DND-41 (cell line): ENCODE measurements around the gene TAF6.

ENCODE experiments used
- ATAC-seq: fragments of 200-7000 bp; cut with Tn5 transposase; 3 replicates; pipeline ENCODE4 v1.9.1; 2021; ENCODE audit warnings: low read depth; ENCODE audit not compliant: insufficient read depth
- DNase-seq: peaks from one replicate; pipeline ENCODE4 v3.0.0-alpha.2; 2020
- H2AFZ ChIP-seq: 2 replicates; pipeline ENCODE4 v1.6.0; 2012; ENCODE audit warnings: low read depth, low read length
- H3K27ac ChIP-seq: 2 replicates; pipeline ENCODE4 v1.5.1; 2012; ENCODE audit warnings: low read length, inconsistent platforms
- H3K27me3 ChIP-seq: fragments of 200-600 bp; sonication (generic); 2 replicates; pipeline ENCODE4 v1.6.0; 2012; ENCODE audit warnings: low read length, mild to moderate bottlenecking, inconsistent platforms; ENCODE audit not compliant: insufficient read depth, poor library complexity
- H3K36me3 ChIP-seq: 2 replicates; pipeline ENCODE4 v1.5.1; 2012; ENCODE audit warnings: low read length, inconsistent platforms; ENCODE audit not compliant: insufficient read depth
- H3K4me1 ChIP-seq: 2 replicates; pipeline ENCODE4 v1.5.1; 2012; ENCODE audit warnings: mild to moderate bottlenecking, low read length; ENCODE audit not compliant: insufficient read depth
- H3K4me2 ChIP-seq: 2 replicates; pipeline ENCODE4 v1.6.0; 2012; ENCODE audit warnings: mild to moderate bottlenecking, moderate library complexity, low read length, inconsistent platforms; ENCODE audit not compliant: insufficient read depth
- H3K4me3 ChIP-seq, 2 experiments: fragments of 200-600 bp in 1 of 2; shearing (Covaris generic) in 1 of 2; 2 replicates each; pipeline ENCODE4 v1.5.1; 2012 to 2016; ENCODE audit warnings: inconsistent platforms in 2 of 2, low read length in 2 of 2, mild to moderate bottlenecking in 2 of 2, low read depth in 1 of 2, moderate library complexity in 1 of 2
- H3K79me2 ChIP-seq: 2 replicates; pipeline ENCODE4 v1.6.0; 2012; ENCODE audit warnings: low read length, inconsistent platforms; ENCODE audit not compliant: insufficient read depth
- H3K9ac ChIP-seq: 2 replicates; pipeline ENCODE4 v1.6.0; 2012; ENCODE audit warnings: low read depth, mild to moderate bottlenecking, inconsistent platforms, low read length, moderate library complexity
- H3K9me3 ChIP-seq: 2 replicates; pipeline ENCODE4 v1.5.1; 2012; ENCODE audit warnings: low read length, moderate library complexity, mild to moderate bottlenecking, inconsistent platforms; ENCODE audit not compliant: insufficient read depth, severe bottlenecking
- H4K20me1 ChIP-seq: 2 replicates; pipeline ENCODE4 v1.6.0; 2012; ENCODE audit warnings: low read length; ENCODE audit not compliant: insufficient read depth
- EZH2 ChIP-seq: IDR thresholded peaks from 3 replicates; pipeline ENCODE4 v1.6.1; 2012; ENCODE audit warnings: borderline replicate concordance, low read depth, mild to moderate bottlenecking, moderate library complexity, low read length, inconsistent platforms; ENCODE audit not compliant: severe bottlenecking
- TF ChIP-seq, protein P1 (sequence below): IDR thresholded peaks from 2 replicates; pipeline ENCODE4 v1.5.1; 2012; ENCODE audit warnings: borderline replicate concordance, low read length, moderate library complexity, mild to moderate bottlenecking; ENCODE audit not compliant: poor library complexity, severe bottlenecking; ENCODE audit errors: extremely low read depth

TAF6 gene

DNA sequence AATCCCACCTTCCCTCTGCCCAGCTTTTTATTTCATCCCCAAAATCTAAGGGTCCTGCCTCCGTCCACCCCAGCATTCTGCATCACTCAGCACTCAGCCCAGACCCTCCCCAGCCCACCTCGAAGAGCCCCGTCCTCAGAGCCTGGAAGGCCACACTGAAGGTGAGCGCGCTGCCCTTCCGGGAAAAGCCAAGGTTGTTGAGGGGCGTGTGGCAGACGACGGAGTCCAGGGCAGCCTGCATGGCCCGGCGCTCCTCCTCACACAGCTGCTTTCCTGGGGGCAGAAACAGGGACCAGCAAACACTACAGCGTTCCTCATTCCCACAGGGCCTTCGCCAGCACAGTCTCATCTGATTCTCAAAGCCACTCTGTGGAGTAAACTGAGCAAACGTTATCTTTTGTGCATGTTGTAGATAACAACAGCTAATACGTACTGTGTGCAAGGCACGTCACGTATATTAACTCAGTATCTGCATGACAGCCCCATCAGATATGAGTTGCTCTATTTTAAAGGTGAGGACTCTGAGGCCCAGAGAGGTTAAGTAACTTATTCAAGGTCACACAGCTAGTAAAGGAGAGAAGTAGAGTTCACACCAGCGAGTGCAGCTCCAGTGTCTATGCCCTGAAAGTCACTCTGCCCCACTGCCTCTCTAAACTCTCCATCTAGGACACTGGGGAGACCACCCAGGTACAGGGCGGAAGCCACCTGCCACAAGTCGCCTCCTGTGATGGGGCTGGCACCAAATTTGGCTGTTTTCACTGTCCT is 36.6 kb upstream of the TAF6 start:
- ATAC-seq = no peak
- Histone ChIP-seq H3K4me1 (peaks cover 36% of the 10 kb centered on the region), H3K36me3 (peaks cover 51% of the 10 kb centered on the region), H2AFZ (no peak overlapping the region), H3K4me3 (no peak overlapping the region), H4K20me1 (peaks cover 27% of the 10 kb centered on the region), H3K9ac (no peak overlapping the region), H3K9me3 (no peaks in the 10 kb centered on the region), H3K79me2 (peaks cover 43% of the 10 kb centered on the region), H3K27ac (no peak overlapping the region), H3K4me2 (peak overlapping the region; percentile 23; the same call in 1 of the 2 replicates), H3K27me3 (no peaks in the 10 kb centered on the region)
- DNase-seq = no peak
- TF ChIP-seq, protein P1, sequence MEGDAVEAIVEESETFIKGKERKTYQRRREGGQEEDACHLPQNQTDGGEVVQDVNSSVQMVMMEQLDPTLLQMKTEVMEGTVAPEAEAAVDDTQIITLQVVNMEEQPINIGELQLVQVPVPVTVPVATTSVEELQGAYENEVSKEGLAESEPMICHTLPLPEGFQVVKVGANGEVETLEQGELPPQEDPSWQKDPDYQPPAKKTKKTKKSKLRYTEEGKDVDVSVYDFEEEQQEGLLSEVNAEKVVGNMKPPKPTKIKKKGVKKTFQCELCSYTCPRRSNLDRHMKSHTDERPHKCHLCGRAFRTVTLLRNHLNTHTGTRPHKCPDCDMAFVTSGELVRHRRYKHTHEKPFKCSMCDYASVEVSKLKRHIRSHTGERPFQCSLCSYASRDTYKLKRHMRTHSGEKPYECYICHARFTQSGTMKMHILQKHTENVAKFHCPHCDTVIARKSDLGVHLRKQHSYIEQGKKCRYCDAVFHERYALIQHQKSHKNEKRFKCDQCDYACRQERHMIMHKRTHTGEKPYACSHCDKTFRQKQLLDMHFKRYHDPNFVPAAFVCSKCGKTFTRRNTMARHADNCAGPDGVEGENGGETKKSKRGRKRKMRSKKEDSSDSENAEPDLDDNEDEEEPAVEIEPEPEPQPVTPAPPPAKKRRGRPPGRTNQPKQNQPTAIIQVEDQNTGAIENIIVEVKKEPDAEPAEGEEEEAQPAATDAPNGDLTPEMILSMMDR = no peak
- TF ChIP-seq EZH2 = no peak

DNA sequence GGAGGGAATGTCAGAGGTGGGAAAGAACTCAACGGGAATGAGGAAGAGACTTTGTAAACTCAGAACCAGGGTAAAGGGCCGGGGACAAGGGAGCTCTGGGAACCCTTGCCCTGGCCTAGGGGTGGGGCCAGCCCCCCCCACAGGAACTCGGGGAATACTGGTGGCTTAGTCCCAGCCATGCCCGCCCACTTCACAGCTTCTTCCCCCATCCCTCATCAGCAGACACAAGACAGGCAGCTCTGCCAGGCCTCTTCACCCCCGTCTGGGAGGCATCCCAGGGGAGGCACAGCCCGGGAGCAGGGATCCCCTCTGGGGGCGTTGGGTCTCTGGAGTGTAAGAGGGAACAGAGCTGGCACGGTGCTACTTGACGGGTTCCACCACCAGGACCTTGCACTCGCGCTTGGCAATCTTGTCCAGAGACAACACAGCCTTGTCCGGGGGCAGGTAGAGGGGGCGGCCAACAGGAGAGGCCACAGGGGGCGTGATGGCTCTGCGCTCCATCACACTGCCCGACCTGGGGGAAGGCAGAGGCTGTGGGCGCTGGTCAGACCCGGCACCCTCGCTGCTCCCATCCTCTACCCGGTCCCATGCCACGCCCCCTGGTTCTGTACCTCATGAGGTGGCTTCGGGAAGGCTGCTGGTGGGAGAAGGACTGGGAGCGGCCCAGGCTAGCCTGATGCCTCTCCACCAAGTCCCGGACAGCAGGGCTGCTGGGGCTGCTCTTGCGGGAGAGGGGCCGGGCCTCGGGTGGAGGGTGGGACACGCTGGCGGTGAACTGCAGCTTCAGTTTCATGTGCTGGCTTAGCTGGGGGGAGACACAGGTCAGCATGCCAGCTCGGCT is 35.7 kb upstream of the TAF6 start:
- no peak overlapping the region for H3K4me2 ChIP-seq
- H3K27me3 ChIP-seq = no peaks in the 10 kb centered on the region
- no peak overlapping the region for H2AFZ ChIP-seq
- H3K9me3 ChIP-seq = no peaks in the 10 kb centered on the region
- H3K79me2 ChIP-seq = peaks cover 52% of the 10 kb centered on the region
- H3K27ac ChIP-seq = no peak overlapping the region
- peaks cover 27% of the 10 kb centered on the region for H4K20me1 ChIP-seq
- no peak for TF ChIP-seq EZH2
- TF ChIP-seq, protein P1 = no peak
- H3K9ac ChIP-seq = no peak overlapping the region
- H3K4me3 ChIP-seq = no peak overlapping the region
- ATAC-seq (no peak), DNase-seq (no peak)
- H3K36me3 ChIP-seq = peaks cover 51% of the 10 kb centered on the region
- peaks cover 43% of the 10 kb centered on the region for H3K4me1 ChIP-seq

DNA sequence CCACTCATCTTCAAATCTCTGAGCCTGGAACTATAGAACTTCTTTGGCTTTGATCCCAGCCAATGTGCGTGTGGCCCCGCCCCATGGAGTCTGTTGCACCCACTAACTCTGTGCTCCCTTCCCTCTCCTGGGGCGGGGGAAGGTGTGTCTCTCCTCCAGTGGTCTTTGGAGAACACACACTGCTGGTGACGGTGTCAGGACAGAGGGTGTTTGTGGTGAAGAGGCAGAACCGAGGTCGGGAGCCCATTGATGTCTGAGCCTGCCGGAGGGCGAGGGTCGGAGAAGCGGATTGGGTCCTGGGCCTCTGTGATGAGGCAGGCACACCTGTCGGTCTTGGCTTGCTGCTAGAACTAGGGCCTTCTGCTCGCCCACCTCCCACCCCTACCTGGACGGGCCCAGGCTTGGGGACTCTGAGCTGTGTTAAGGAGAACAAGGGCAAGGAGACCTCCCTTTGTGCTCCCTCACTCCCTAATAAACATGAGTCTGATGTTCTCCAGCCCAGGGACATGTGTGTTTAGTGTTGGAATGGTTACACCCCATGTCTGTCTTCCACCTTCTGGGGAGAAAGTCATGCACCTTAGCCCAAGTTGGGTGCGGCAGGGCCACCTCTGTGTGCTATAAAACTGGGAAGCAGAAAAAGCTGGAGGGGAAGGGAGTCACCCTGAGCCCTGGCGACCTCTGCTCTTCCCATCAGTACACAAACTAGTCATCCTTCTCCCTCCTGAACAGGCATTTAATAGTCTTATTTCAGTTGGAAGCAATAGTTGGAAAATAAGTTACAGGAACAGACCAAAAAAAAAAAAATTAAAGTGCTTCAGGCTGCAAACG is 34.8 kb upstream of the TAF6 start:
- H3K27ac ChIP-seq = no peak overlapping the region
- H3K9ac ChIP-seq = no peak overlapping the region
- no peak for ATAC-seq

More for the DNA sequence above, 34.8 kb upstream of the TAF6 start:
- DNase-seq = no peak
- no peaks in the 10 kb centered on the region for H3K9me3 ChIP-seq
- H2AFZ ChIP-seq = no peak overlapping the region
- H3K4me3 ChIP-seq = no peak overlapping the region
- TF ChIP-seq, protein P1 = no peak
- TF ChIP-seq EZH2 = no peak
- peaks cover 47% of the 10 kb centered on the region for H3K4me1 ChIP-seq
- H3K36me3 ChIP-seq = peaks cover 51% of the 10 kb centered on the region
- H3K4me2 ChIP-seq = no peak overlapping the region
- peaks cover 58% of the 10 kb centered on the region for H3K79me2 ChIP-seq
- no peaks in the 10 kb centered on the region for H3K27me3 ChIP-seq
- peaks cover 27% of the 10 kb centered on the region for H4K20me1 ChIP-seq
